Suprapubic skin (tissue), 4 donors: ENCODE results near the gene PMAIP1. TPM values are rescaled to one million over a fixed set of nuclear protein-coding genes. Genes with fewer than 3 reads are reported as not detected.

Source experiments
- DNase-seq, 2 donors: peaks; one replicate each; pipeline ENCODE4 v3.0.0-alpha.2; 2019; ENCODE audit warnings: low spot score in 2 of 2
- H3K27ac ChIP-seq: fragments of 200-600 bp; sonication (generic); one replicate; pipeline ENCODE4 v1.5.1; 2019
- H3K27me3 ChIP-seq: fragments of 200-600 bp; sonication (generic); one replicate; pipeline ENCODE4 v1.5.1; 2019
- H3K36me3 ChIP-seq: fragments of 200-600 bp; sonication (generic); one replicate; pipeline ENCODE4 v1.5.1; 2019
- H3K4me1 ChIP-seq: fragments of 200-600 bp; sonication (generic); one replicate; pipeline ENCODE4 v1.5.1; 2019
- H3K4me3 ChIP-seq: fragments of 200-600 bp; sonication (generic); one replicate; pipeline ENCODE4 v1.5.1; 2019; ENCODE audit warnings: mild to moderate bottlenecking
- H3K9me3 ChIP-seq: fragments of 200-600 bp; sonication (generic); one replicate; pipeline ENCODE4 v1.5.1; 2019
- EP300 ChIP-seq: sonication (generic); formaldehyde crosslinking; IDR thresholded peaks from one replicate; pipeline ENCODE4 v1.6.1; 2017; ENCODE audit warnings: antibody characterized with exemption
- POLR2A ChIP-seq, 2 donors: fragments of 450-650 bp; IDR thresholded peaks; one replicate each; pipeline ENCODE4 v1.6.1; 2017; ENCODE audit warnings: antibody characterized with exemption in 2 of 2, mild to moderate bottlenecking in 2 of 2, moderate library complexity in 2 of 2
- POLR2AphosphoS5 ChIP-seq, 3 donors: sonication (generic); formaldehyde crosslinking; IDR thresholded peaks; one replicate each; pipeline ENCODE4 v1.6.1; 2017; ENCODE audit warnings: antibody characterized with exemption in 3 of 3
- WGBS: methylation state at CpG from one replicate; pipeline ENCODE4 v1.1.5; 2018; 5-methylcytosine and 5-hydroxymethylcytosine counted together
- total RNA-seq, 4 donors: library from RNA; depleted of rRNA; stranded (reverse); fragments of >200 nt; gene quantifications; one replicate each; pipeline ENCODE4 v1.1.0, GENCODE V29; 2016
- TF ChIP-seq, protein P1 (sequence below), 2 donors: fragments of 200-600 bp in 1 of 2; fragments of 450-650 bp in 1 of 2; sonication (generic) in 1 of 2; IDR thresholded peaks; one replicate each; pipeline ENCODE4 v1.5.1; 2016 to 2019; ENCODE audit warnings: antibody characterized with exemption in 2 of 2, mild to moderate bottlenecking in 1 of 2, moderate library complexity in 1 of 2

The PMAIP1 gene
- total RNA-seq, 4 donors from 2014 or later: 18.5 to 27.3 (median 23.8) TPM

DNA sequence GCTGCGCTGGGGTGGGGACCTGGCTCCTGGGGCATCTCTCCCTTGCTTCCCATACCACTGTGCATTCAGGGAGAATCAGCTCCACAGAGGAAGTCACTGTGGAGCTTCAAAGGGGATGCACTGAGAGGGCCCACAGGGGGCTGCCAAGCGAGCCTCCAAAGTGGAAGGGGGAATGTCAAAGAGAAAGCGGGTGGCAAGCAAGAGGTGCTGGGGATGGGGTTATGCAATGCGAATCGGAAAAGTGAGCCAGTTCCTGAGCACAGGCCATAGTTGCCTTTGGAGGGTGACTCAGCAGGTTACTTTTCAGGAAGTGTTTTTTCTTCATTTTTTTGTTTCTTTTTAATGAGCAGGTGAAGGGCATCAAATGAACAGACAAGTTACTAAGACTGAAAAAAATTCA, 17.6 kb downstream of the PMAIP1 start:
- DNase-seq: no peak
- Histone ChIP-seq H3K9me3 (no peaks in the 10 kb centered on the region), H3K27ac (no peak overlapping the region), H3K4me3 (no peak overlapping the region), H3K27me3 (no peaks in the 10 kb centered on the region), H3K4me1 (peaks cover 10% of the 10 kb centered on the region), H3K36me3 (no peaks in the 10 kb centered on the region)
- WGBS: 61% methylated on average over 5 of the region's 5 CpGs
- TF ChIP-seq, protein P1, sequence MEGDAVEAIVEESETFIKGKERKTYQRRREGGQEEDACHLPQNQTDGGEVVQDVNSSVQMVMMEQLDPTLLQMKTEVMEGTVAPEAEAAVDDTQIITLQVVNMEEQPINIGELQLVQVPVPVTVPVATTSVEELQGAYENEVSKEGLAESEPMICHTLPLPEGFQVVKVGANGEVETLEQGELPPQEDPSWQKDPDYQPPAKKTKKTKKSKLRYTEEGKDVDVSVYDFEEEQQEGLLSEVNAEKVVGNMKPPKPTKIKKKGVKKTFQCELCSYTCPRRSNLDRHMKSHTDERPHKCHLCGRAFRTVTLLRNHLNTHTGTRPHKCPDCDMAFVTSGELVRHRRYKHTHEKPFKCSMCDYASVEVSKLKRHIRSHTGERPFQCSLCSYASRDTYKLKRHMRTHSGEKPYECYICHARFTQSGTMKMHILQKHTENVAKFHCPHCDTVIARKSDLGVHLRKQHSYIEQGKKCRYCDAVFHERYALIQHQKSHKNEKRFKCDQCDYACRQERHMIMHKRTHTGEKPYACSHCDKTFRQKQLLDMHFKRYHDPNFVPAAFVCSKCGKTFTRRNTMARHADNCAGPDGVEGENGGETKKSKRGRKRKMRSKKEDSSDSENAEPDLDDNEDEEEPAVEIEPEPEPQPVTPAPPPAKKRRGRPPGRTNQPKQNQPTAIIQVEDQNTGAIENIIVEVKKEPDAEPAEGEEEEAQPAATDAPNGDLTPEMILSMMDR (IDR thresholded peaks at IDR 0.05): no peak
- TF ChIP-seq EP300: no peak
- TF ChIP-seq POLR2A (IDR thresholded peaks at IDR 0.05): no peak
- TF ChIP-seq POLR2AphosphoS5 (IDR thresholded peaks at IDR 0.05): no peak

DNA sequence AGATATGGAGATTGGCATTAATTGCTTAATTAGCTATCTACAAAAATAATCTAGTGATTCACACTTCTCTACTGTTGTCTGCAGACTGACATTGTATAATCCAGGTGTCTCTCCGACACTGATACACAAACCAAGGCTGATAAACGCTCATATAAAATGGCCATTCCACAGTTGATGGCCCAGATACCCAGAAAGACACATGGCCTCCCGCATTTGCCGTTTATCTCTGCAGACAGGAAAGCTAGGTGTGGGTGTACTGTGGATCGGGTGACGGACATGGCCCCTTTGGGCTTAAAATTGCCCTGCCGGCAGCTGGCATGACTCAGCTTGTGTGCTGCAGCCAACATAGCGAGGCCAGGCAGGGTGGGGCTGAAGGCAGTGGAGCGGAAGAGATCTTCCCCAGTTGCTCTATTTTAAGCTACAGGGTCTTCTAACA, 18.5 kb downstream of the PMAIP1 start:
- Histone ChIP-seq H3K27me3 (no peaks in the 10 kb centered on the region), H3K27ac (no peak overlapping the region), H3K4me3 (no peak overlapping the region), H3K36me3 (no peaks in the 10 kb centered on the region), H3K4me1 (peaks cover 14% of the 10 kb centered on the region), H3K9me3 (no peaks in the 10 kb centered on the region)
- TF ChIP-seq, protein P1 (IDR thresholded peaks at IDR 0.05): no peak
- TF ChIP-seq POLR2AphosphoS5 (IDR thresholded peaks at IDR 0.05): no peak
- no peak for TF ChIP-seq POLR2A (IDR thresholded peaks at IDR 0.05)
- no peak for TF ChIP-seq EP300
- 22% methylated on average over 7 of the region's 9 CpGs for WGBS
- no peak for DNase-seq

DNA sequence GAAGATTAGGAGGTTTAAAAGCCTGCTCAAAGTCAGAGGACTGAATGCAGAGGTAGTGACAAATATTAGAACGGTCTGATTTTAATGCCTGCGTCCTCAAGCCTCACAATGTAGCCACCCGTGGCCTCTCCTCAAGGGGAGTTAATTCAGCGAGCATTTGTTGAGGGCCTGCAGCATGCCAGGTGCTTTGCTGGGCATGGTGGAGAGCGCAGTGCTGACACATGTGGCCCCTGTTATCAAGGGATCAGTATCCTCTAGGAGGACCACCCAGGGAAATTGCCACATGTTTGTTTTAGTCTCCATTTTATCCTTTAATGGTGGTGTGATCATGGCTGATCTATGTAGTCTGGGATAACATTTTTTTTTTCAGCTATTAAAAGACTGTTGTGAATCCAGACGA, 19.2 kb downstream of the PMAIP1 start:
- H3K27ac ChIP-seq: no peak overlapping the region
- 90% methylated on average over 6 of the region's 6 CpGs for WGBS
- TF ChIP-seq POLR2AphosphoS5 (IDR thresholded peaks at IDR 0.05): no peak
- no peak for TF ChIP-seq POLR2A (IDR thresholded peaks at IDR 0.05)
- TF ChIP-seq, protein P1 (IDR thresholded peaks at IDR 0.05): no peak
- no peak for TF ChIP-seq EP300
- H3K9me3 ChIP-seq: no peaks in the 10 kb centered on the region
- peaks cover 21% of the 10 kb centered on the region for H3K4me1 ChIP-seq
- DNase-seq: no peak
- H3K36me3 ChIP-seq: no peaks in the 10 kb centered on the region
- no peak overlapping the region for H3K4me3 ChIP-seq
- no peaks in the 10 kb centered on the region for H3K27me3 ChIP-seq

DNA sequence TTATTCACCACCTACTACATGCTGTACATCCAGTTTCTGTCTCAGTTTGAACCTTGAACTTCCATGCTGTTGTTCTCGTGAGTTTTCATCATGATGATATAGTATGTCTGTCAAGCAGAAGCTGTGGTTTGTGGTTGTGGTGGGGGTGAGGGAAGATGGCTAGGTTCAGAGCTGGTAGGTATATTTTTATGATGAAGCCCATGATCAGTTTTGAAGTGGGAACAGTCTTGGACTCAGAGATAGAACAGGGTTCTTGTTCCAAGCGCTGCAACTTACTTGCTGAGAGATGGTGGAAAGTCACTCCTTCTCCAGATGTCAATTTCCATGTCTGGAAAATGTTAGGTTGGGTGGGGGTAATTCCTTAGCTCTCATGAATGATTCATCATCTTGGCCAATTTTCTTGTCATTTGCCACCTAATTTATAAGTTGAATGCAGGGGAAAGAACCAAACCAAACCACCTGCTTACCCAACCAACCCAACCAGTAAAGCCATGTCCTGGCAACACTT, 21.6 kb downstream of the PMAIP1 start:
- Histone ChIP-seq H3K27ac (no peak overlapping the region), H3K9me3 (no peaks in the 10 kb centered on the region), H3K4me1 (peaks cover 23% of the 10 kb centered on the region), H3K4me3 (no peak overlapping the region), H3K36me3 (no peaks in the 10 kb centered on the region), H3K27me3 (no peaks in the 10 kb centered on the region)
- 64% methylated on average over 2 of the region's 2 CpGs for WGBS
- TF ChIP-seq POLR2AphosphoS5 (IDR thresholded peaks at IDR 0.05): no peak
- TF ChIP-seq, protein P1 (IDR thresholded peaks at IDR 0.05): no peak
- TF ChIP-seq EP300: no peak
- TF ChIP-seq POLR2A (IDR thresholded peaks at IDR 0.05): no peak
- no peak for DNase-seq

DNA sequence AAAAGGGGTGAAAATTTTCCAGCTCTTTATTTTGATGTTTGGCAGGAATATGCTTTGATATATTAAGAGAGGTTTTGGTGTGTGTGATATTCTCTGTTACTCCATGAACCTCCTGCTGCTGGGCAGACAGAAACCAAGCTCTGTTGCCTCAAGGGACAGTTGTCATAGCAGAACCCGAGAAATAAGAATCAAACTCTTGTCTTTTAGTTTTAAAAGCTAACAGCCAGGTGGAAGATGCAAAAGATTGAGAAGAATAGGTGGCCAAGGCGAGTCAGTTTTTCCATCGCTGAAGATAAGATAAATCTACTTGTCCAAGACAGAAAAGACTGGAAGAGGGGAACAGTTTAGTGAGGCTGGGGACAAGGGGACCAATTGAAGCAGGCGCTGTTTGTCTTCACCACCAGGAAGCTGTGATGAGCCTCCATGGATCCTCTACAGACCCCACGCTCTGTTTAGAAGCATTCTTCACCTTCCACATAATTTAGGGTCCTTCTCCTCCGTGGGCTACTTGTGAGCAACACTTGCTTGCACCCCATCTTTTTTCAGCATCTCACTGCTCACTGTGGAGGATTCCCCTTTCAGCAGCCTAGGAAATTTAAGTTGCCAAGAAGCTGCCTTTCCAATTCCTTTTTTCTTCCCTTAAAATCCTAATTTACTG, 23.9 kb downstream of the PMAIP1 start:
- peaks cover 13% of the 10 kb centered on the region for H3K4me1 ChIP-seq
- DNase-seq: no peak
- H3K9me3 ChIP-seq: no peaks in the 10 kb centered on the region
- no peaks in the 10 kb centered on the region for H3K27me3 ChIP-seq
- WGBS: 68% methylated on average over 6 of the region's 6 CpGs
- H3K4me3 ChIP-seq: no peak overlapping the region
- TF ChIP-seq POLR2AphosphoS5 (IDR thresholded peaks at IDR 0.05) (no peak), POLR2A (IDR thresholded peaks at IDR 0.05) (no peak), EP300 (no peak)
- TF ChIP-seq, protein P1 (IDR thresholded peaks at IDR 0.05): no peak
- peak overlapping the region; percentile 32 for H3K27ac ChIP-seq
- no peaks in the 10 kb centered on the region for H3K36me3 ChIP-seq
